Common myeloid progenitor, CD34-positive (primary cell): ENCODE measurements around the gene TFAP2E.

Source experiments
- CTCF ChIA-PET: fragments of 350-600 bp; sonication (Branson Sonifier 250); formaldehyde crosslinking; loops from one replicate; lab custom pipeline; 2021; ENCODE audit warnings: antibody characterized with exemption; lab: Charles Lee
- POLR2A ChIA-PET: fragments of 350-600 bp; sonication (Branson Sonifier 250); formaldehyde crosslinking; loops from one replicate; lab custom pipeline; 2021; ENCODE audit warnings: antibody characterized with exemption; lab: Charles Lee
- DNase-seq, 3 donors: peaks; one replicate each; pipeline versions ENCODE4 v3.0.0 to v3.0.0-alpha.2; 2013
- H3K27ac ChIP-seq, 2 experiments: 1 replicate in 1 of 2; 2 replicates in 1 of 2; pipeline ENCODE4 v1.7.0; 2013; ENCODE audit warnings: inconsistent platforms in 2 of 2, low read length in 2 of 2, mild to moderate bottlenecking in 2 of 2, low read depth in 1 of 2, moderate library complexity in 1 of 2; ENCODE audit not compliant: severe bottlenecking in 2 of 2, insufficient read depth in 1 of 2, poor library complexity in 1 of 2
- H3K27me3 ChIP-seq, 5 experiments: replicated peaks in 2 of 5; 1 replicate in 3 of 5; 2 replicates in 2 of 5; pipeline versions ENCODE4 v1.6.1 to v1.7.0; 2013; ENCODE audit warnings: low read length in 4 of 5, mild to moderate bottlenecking in 2 of 5, moderate library complexity in 2 of 5, inconsistent platforms in 1 of 5; ENCODE audit not compliant: insufficient read depth in 5 of 5, control insufficient read depth in 4 of 5
- H3K36me3 ChIP-seq, 4 experiments: 1 replicate in 2 of 4; 2 replicates in 2 of 4; pipeline versions ENCODE4 v1.6.1 to v1.7.0; 2013; ENCODE audit warnings: low read length in 3 of 4, control low read depth in 1 of 4, mild to moderate bottlenecking in 1 of 4; ENCODE audit not compliant: control insufficient read depth in 4 of 4, insufficient read depth in 4 of 4
- H3K4me1 ChIP-seq, 4 experiments: 1 replicate in 3 of 4; 2 replicates in 1 of 4; pipeline versions ENCODE4 v1.6.1 to v1.7.1; 2013; ENCODE audit warnings: low read length in 3 of 4, mild to moderate bottlenecking in 3 of 4, control low read depth in 1 of 4, inconsistent platforms in 1 of 4, moderate library complexity in 1 of 4; ENCODE audit not compliant: control insufficient read depth in 4 of 4, insufficient read depth in 4 of 4; ENCODE audit errors: control extremely low read depth in 1 of 4
- H3K4me3 ChIP-seq, 7 experiments: 1 replicate in 4 of 7; 2 replicates in 3 of 7; pipeline versions ENCODE4 v1.5.1 to v1.7.0; 2013; ENCODE audit warnings: mild to moderate bottlenecking in 7 of 7, low read length in 6 of 7, moderate library complexity in 6 of 7, inconsistent platforms in 2 of 7, low read depth in 2 of 7, control low read depth in 1 of 7; ENCODE audit not compliant: insufficient read depth in 4 of 7, control insufficient read depth in 1 of 7; ENCODE audit errors: extremely low read depth in 1 of 7
- H3K9me3 ChIP-seq, 5 experiments: 1 replicate in 4 of 5; 2 replicates in 1 of 5; pipeline versions ENCODE4 v1.6.1 to v1.7.1; 2013; ENCODE audit warnings: low read length in 4 of 5, mild to moderate bottlenecking in 2 of 5, inconsistent platforms in 1 of 5, low read depth in 1 of 5, moderate library complexity in 1 of 5; ENCODE audit not compliant: control insufficient read depth in 4 of 5, insufficient read depth in 2 of 5; ENCODE audit errors: control extremely low read depth in 1 of 5
- WGBS: methylation state at CpG from one replicate; pipeline ENCODE4 v1.1.5; 2013; ENCODE audit not compliant: insufficient coverage; 5-methylcytosine and 5-hydroxymethylcytosine counted together

Gene TFAP2E

DNA sequence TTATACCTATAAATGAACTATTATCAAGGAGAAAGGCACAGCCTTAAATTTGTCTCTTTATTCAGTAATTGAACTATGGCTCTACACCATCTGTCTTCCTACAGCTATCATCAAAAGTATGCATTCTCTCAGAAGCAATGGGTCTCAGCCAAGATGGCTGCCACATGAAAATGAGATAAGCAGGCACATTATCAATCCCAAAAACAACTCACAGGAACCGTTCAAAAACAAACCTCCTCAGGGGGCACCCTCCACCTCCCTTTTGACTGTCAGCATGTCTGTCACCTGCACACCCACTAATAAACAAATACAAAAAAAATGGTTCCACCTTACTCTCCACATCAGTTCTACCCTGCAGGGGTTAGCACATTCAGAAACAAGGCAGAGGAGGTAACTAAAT lies 39.5 kb upstream of the TFAP2E start:
- WGBS = no CpG with 5 or more reads among the region's 1 CpG
- CTCF ChIA-PET = interaction anchor here (1.6 to 2.6 kb wide), 2 partner anchors 15 to 83 kb away, joined by 3 to 7 read pairs; no protein-coding TSS in a partner anchor

DNA sequence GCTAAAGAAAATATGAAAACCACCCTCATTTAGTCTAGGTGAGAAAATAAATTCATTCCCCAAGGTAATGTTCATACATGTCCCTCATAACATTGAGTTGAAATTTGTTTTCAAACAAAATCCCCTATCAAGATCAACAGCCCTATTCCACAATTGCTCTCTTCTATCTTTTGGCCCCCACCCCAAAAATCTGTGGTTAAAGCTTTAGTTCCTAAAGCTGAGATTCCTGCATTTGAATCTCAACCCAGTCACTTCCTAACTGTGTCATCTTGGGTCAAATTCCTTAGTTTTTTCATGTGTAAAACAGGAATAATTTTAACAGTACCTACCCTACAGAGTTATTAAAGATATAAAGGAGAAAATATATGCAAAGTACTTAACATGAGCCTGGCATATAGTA lies 37.9 kb upstream of the TFAP2E start:
- H3K36me3 ChIP-seq = peaks cover 6 to 29% (median 15%) of the 10 kb centered on the region in 4 experiments
- CTCF ChIA-PET = interaction anchor here (1.0 to 1.7 kb wide), 5 partner anchors 11 to 108 kb away, joined by 3 to 5 read pairs (median 4); no protein-coding TSS in a partner anchor

More for the DNA sequence above, 39.5 kb upstream of the TFAP2E start:
- no peaks in the 10 kb centered on the region for H3K27me3 ChIP-seq
- no peak overlapping the region for H3K4me3 ChIP-seq
- peaks cover 6 to 25% (median 18%) of the 10 kb centered on the region in 4 experiments for H3K36me3 ChIP-seq
- no peak overlapping the region for H3K27ac ChIP-seq
- H3K4me1 ChIP-seq = peaks cover 0 to under 1% (median 0%) of the 10 kb centered on the region in 4 experiments
- DNase-seq = no peak
- POLR2A ChIA-PET = no interaction called here
- H3K9me3 ChIP-seq = peaks cover 5 to 25% (median 16%) of the 10 kb centered on the region in 5 experiments

DNA sequence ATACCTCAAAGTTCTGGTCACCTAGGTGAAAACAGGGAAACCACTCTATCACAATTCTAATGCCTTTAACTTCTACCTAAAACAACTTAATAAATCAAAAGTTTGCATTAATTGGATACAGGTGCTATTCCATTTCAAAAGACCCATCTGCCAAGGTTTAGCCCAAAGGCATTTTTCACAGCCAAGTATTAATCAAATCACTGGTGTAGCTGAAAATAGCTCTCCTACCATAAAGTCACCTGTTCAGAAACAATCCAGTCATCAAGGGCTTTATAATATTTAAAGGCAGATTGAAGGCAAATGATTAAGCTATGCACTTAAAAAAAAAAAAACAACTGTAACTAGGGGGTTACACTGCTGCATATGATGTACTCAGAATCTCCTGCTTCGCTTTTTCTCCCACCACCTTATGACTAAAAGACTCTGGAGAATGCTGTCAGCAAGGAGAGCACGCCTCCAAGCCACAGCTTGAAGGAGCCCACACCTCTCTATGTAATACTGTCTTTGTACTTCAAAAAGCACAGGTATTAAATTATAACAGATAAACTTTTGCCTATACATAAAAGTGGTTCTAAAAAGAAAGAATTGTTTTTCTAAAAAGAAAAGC lies 36.5 kb upstream of the TFAP2E start:
- no peak overlapping the region for H3K27ac ChIP-seq
- no peak for DNase-seq
- peaks cover 0 to 12% (median 5%) of the 10 kb centered on the region in 4 experiments for H3K4me1 ChIP-seq
- CTCF ChIA-PET = interaction anchor here (1.4 to 1.7 kb wide), 3 partner anchors 10 to 44 kb away, joined by 3 to 4 read pairs (median 4); no protein-coding TSS in a partner anchor
- POLR2A ChIA-PET = interaction anchor here (0.7 kb wide), 1 partner anchor 29 kb away, joined by 3 read pairs; no protein-coding TSS in a partner anchor
- peaks cover 0 to 22% (median 4%) of the 10 kb centered on the region in 4 experiments for H3K36me3 ChIP-seq
- H3K27me3 ChIP-seq = no peaks in the 10 kb centered on the region
- peaks cover 0 to 3% (median 0%) of the 10 kb centered on the region in 5 experiments for H3K9me3 ChIP-seq
- H3K4me3 ChIP-seq = no peak overlapping the region
- 100% methylated on average over 1 of the region's 2 CpGs for WGBS

More for the DNA sequence above, 37.9 kb upstream of the TFAP2E start:
- Histone ChIP-seq H3K4me3 (no peak overlapping the region), H3K27me3 (no peaks in the 10 kb centered on the region), H3K4me1 (peaks cover 0 to 12% (median 5%) of the 10 kb centered on the region in 4 experiments), H3K27ac (no peak overlapping the region), H3K9me3 (peaks cover 0 to 15% (median 12%) of the 10 kb centered on the region in 5 experiments)
- POLR2A ChIA-PET = no interaction called here
- no peak for DNase-seq

DNA sequence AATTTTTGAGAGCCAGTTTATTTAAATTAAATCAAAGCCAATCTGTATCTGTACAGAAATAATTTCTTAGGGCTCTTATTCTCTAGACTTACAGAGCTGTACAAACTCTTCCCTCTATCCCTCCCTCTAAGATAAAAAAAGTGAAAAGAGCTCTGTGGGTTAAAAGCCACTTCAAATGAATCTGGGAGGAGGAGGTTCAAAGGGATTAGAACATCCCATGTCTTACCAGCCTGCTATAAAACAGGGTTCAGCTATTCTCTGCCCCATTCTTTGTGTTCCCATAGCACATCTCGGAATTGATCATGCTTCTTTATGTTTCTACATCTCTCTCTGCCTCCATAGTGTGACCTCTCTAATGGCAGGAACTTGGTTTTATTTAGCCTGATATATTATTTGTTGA lies 35.3 kb upstream of the TFAP2E start:
- Histone ChIP-seq H3K27ac (no peak overlapping the region), H3K27me3 (no peaks in the 10 kb centered on the region), H3K4me3 (no peak overlapping the region), H3K9me3 (no peaks in the 10 kb centered on the region), H3K4me1 (peaks cover 0 to 12% (median 5%) of the 10 kb centered on the region in 4 experiments), H3K36me3 (peaks cover 0 to 25% (median 2%) of the 10 kb centered on the region in 4 experiments)
- ChIA-PET POLR2A (interaction anchor here (0.6 kb wide), 1 partner anchor 178 kb away, joined by 3 read pairs; no protein-coding TSS in a partner anchor), CTCF (interaction anchor here (1.2 kb wide), 1 partner anchor 12 kb away, joined by 5 read pairs; no protein-coding TSS in a partner anchor)
- no CpG with 5 or more reads among the region's 1 CpG for WGBS
- no peak for DNase-seq

DNA sequence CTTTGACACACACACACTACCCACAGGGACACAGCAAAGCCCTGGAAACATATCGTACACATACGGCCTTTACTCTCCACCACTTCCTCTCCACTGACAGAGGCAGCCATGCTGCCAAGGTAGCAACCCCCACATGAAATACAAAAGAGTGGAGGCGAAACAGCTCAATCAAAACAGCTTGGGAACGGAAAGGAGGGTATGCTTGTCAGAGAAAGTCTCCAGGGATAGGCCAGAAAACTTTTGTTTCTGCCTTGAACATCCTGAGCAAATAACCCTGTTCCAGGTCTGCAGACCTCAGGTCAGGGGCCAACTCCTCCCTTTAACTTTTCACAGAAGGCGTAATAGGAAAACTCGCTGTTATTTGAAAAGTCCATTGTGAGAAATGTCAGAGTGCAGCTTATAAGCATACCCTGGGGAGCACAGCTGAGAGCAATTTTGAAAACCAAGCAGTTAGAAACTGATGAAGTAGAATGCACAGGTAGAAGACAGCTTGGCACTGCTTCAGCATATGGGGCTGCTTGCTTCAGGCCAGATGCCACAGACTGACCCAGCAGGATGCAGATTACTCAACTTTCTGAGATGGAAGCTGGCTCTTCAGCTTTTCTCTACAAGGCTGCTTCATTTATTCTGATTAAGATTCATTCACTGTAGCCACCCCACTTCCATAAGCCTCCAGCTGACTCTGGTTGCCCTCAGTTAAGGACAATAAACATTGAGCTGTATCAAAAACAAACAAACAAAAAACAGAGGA lies 33.9 kb upstream of the TFAP2E start:
- WGBS = 92% methylated on average over 4 of the region's 6 CpGs
- ChIA-PET POLR2A (interaction anchor here (0.6 to 0.7 kb wide), 2 partner anchors 26 to 104 kb away, joined by 3 to 4 read pairs; no protein-coding TSS in a partner anchor), CTCF (interaction anchor here (0.8 to 4.3 kb wide), 4 partner anchors 10 to 88 kb away, joined by 3 to 25 read pairs (median 4); no protein-coding TSS in a partner anchor)
- peaks cover 0 to 19% (median 7%) of the 10 kb centered on the region in 4 experiments for H3K4me1 ChIP-seq
- peak in 2 of 3 donors; percentile 34 to 44 for DNase-seq
- peaks cover 0 to 26% (median 2%) of the 10 kb centered on the region in 4 experiments for H3K36me3 ChIP-seq
- no peak overlapping the region for H3K4me3 ChIP-seq
- H3K9me3 ChIP-seq = no peaks in the 10 kb centered on the region
- H3K27me3 ChIP-seq = no peaks in the 10 kb centered on the region
- no peak overlapping the region for H3K27ac ChIP-seq

DNA sequence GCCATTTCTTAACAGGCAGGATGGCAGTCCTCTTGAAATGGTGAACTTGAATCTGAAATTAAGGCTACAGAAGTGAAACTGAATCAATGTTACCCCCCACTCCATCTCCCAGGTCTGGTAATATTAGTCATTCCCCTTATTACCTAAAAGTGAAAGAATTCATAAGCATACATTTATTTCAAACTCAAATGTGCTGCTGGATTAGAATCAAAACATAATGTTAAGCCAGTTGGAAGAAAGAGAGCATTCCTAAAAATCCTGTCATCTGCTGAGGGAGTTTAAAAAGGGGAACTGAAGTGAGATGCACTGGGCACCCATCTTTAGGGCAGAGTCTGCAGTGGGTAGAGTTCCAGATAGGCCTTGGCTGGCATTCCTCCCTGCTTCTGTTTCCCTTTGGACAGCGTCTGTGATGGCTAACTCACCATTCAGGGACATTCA lies 33.3 kb upstream of the TFAP2E start:
- no peaks in the 10 kb centered on the region for H3K9me3 ChIP-seq
- peaks cover 0 to 26% (median 5%) of the 10 kb centered on the region in 4 experiments for H3K36me3 ChIP-seq
- H3K27ac ChIP-seq = no peak overlapping the region
- CTCF ChIA-PET = interaction anchor here (0.8 to 4.3 kb wide), 4 partner anchors 9 to 89 kb away, joined by 3 to 25 read pairs (median 4); no protein-coding TSS in a partner anchor
- DNase-seq = peak in 2 of 3 donors; percentile 43
- no peak overlapping the region for H3K4me3 ChIP-seq
- peaks cover 0 to 19% (median 7%) of the 10 kb centered on the region in 4 experiments for H3K4me1 ChIP-seq
- POLR2A ChIA-PET = no interaction called here
- WGBS = no CpG with 5 or more reads among the region's 1 CpG
- no peaks in the 10 kb centered on the region for H3K27me3 ChIP-seq
